Measurements from ENCODE around the gene BCAR3.

BCAR3 gene

DNA sequence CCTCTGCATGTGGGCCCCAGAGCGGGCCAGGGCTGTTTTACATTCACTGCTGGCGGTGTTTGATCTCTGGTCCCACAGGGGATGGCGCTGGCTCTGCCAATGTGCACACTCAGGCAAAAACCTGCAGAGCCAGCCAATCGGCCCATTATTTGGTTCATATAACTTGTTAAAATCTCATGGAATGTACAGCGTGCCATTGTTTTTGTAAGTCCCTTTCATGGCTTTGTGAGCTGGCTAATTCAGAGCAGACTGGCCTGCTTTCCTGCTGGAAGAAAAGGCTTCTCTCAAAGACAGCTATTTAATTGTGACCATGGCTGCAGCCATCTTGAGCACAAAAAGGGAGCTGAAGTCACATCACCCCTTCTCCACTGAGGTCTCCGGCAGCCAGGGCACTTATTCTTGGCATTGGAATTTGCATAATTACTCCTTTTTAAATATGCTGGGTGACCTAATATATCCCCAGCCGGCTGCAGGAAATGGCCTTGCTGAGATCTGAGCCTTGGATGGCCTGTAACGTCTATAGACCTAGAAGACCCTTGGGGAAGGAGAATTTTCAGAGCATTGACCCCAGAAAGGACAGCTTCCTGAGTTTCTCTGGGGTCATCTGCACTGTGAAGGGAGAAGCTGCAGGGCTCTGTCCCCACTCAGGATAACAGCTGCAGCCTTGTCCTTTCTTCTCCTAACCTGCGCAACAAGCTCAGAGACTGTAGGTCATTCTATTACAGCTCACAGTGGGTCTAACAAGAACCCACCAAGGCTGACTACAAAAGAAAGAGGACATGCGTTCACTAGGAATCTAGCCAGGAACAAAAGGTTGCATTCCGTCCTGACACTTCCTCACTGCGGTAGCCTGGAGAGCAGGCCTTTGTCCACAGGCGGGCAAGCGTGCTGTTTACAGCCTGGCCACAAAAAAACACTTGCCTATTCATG is 45.8 kb downstream of the BCAR3 start:
- no peak for FAIRE-seq

- FAIRE-seq, result no peak
Measured at GRCh38 chr1:93633313-93633712, 48.3 kb downstream of the BCAR3 start.

DNA sequence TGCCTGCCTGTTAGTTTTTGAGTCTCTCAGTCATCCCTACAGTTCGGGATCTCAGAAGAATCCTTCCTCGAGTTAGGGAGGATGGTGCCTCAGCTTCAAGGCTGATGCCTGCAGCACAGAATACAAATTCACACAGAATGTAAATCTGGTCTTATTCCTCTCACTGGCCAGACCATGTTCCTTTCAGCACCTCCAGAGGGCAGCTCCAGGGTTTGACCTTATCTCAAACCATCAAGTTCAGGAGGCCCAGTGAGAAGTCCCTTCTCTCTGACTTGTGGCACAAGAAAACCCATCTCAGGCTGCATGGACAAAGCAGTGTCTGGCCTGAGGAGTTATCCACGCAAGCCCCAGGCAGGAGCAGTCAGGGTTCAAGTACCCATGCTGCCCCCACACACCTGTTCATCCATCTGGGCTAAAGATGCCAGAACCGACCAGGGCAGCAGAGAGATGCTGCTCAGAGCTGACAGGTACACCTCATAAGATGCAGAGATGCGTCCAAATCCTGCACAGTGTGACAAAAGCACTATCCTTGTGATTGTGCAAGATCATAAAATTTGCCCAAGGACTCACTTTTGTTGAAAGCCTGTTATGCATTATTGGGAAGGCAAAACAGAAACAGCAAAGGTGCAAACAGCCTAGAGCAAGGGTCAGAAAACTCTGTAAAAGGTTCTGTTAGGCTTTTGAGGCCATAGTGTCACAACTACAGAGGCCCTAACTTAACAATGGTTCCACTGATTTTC is 49.8 kb downstream of the BCAR3 start:
- FAIRE-seq, result no peak

DNA sequence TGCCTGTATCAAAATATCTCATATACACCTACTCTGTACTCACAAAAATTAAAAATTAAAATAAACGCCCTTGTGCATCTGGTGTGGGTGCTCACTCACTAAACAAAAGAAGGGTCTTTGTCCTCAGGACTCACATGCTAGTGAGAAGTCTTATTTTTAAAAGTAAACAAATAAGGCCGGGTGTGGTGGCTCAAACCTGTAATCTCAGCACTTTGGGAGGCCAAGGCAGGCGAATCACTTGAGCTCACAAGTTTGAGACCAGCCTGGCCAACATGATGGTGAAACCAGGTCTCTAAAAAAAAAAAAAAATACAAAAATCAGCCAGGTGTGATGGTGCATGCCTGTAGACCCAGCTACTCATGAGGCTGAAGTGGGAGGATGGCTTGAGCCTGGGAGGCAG is 51.5 kb downstream of the BCAR3 start:
- no peak for FAIRE-seq

- peak; percentile 94 for FAIRE-seq
Measured at GRCh38 chr1:93629101-93630059, 52.3 kb downstream of the BCAR3 start.

DNA sequence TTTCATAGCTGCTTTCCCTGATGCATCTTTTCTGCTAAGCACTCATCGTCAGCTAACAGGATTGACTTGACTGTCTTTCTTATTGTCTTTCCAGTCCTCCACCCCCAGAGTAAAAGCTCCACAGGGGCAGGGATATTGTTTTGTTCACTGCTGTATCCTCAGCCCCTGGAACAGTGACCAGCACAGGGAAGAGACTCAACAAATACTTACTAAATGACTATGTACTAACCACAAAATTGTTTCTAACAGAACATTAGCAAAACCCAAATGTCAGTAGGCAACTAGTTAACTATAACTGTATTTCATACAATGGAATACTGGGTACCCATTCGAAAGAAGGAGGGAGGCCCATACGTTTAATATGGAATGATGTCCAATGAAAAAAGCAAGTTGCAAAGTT is 53.0 kb downstream of the BCAR3 start:
- no peak for FAIRE-seq

DNA sequence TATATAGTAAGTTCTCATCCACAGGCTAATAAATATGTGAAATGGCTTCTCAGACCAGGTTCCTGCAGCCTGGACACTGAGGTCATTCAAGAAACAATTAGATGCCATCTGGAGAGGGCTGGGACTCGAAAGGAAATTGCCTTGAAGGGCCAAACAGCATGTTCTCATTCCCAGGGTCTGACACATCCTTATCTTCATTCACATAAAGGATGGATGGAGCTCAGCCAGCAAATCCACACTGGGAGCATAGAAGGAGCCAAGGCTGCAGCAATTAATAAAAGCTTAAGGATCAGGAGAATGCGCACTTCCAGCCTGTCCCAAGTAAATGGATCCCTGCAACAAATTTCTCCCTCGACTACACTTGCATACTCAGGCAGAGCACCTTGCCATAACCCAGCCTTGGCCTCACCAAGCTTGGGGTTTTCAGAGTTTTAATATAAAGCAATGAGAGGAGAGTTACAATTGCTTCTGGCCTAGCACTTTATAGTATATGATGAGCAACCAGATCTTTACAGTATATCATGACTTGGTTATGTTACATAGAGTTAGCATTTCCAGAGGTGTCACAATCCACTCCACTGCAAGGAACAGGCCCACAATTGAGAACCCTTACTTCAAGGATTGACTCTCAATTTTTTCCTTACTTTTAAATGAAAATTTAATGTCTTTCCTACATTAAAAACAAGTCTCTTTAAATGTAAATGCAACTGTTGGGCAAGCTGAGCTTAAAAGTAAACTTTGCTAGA is 55.9 kb downstream of the BCAR3 start:
- FAIRE-seq, result no peak

GRCh38 chr1:93623875-93624274 is 57.8 kb downstream of the BCAR3 start:
- FAIRE-seq, result no peak

GRCh38 chr1:93623436-93623835 is 58.2 kb downstream of the BCAR3 start:
- no peak for FAIRE-seq

DNA sequence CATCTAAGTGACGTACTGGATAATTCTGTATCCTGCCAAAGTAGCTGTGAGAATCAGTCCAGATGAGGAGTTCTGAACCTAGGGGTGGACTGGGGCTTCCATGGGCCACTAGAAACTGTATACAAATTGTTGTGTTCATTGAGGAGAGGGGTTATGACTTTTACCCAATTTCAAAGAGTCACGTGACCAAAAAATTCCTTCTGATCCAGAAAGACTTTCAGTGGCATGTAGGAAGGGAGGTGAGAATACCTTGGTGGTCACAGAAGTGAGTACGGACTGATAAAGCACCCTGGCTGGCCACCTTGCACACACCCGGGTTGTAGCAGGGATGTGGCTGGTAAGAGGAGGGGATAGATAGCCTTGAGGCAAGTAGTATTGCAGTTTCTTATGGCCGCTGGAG is 60.4 kb downstream of the BCAR3 start:
- FAIRE-seq, result no peak

DNA sequence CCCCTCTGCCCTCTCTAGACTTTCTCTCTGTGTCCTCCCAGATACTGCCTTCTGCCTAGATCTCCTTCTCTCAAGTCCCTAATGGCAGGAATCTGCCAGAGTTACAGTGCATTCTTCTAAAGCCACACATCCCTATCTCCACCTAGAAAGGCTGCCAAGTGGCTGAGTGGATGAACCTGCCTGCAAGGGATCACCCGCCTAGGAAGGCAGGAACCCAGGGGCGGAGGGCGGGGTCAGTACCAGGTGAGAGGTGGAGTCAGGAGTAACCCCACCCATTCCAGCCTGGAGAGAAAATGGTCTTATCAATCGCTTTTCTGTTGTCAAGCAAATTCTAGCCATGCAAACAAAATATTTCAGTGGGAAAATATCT is 60.8 kb downstream of the BCAR3 start:
- no peak for FAIRE-seq

GRCh38 chr1:93620172-93620840 is 61.3 kb downstream of the BCAR3 start:
- no peak for FAIRE-seq

DNA sequence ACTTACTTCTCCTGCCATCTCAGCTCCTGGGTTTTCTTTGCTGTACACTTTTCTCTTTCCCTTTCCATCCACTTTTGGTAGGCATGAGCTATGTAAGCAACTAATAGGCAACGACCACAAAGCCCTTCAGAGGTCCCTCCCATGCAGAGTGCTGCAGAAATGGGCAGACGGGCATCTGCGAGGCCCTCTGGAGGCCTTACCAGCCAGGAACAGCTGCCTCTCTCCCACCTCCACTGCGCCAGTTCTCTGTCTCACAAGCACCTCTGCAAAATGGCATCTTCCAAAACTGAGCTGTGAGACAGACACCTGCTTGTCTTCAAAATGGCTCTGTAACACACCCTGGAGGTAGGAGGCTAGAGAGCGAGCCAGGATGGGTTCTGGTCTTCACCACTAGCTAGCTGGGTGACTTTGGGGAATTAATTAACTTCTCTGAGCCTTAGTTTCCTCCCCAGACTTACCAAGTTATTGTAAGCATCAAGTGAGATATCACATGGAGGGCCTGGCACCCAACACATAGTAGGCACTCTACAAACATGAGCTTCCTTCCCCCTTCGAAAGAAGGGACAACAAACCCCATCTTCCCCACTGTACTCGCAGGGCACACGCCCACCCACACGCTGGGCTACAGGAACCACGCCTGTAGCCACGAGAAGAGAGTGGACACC is 62.0 kb downstream of the BCAR3 start:
- FAIRE-seq, result no peak

DNA sequence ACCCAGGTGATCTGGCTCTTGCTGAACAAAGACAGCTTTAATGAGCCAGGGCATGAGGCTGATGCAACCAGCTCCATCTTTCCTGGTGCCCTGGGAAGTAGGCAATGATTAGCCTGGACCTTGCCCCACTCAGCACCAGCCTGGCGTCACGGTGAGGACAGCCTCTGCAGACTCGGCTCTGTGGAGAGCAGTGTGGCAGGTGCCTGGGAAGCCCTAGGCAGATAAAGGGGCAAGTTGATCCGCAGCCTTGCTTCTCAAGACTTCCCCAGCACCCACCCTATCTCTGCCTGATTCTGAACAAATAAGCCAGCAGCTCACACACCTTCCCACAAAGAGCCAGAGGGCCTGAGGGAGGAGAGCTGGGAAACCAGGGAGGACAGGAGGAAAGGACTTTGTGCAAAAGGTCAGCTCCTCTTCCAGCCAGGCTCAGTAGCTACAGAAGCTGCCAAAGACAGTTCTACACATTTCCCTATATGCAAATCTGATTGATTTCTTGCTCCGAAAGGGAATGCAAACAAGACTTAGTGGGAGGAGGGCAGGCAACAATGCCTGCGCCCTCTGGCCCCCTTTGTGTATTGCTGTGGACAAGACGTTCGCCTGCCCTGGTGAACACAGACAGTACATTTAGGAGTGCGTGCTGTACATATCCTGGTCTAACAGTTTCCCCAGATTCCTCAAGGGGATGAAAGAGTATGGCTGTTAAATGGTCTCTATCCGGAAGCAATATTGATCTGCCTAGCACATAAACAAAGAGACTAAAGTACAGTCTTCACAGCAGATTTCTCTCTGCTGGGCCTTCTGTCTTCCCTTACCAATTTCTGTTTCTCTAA is 63.8 kb downstream of the BCAR3 start:
- FAIRE-seq, result no peak

- FAIRE-seq, result no peak
Measured at GRCh38 chr1:93616996-93617669, 64.5 kb downstream of the BCAR3 start.

GRCh38 chr1:93616221-93616995 is 65.2 kb downstream of the BCAR3 start:
- FAIRE-seq, result no peak

- no peak for FAIRE-seq
Measured at GRCh38 chr1:93615582-93616150, 66.0 kb downstream of the BCAR3 start.

GRCh38 chr1:93614986-93615581 is 66.6 kb downstream of the BCAR3 start:
- FAIRE-seq, result no peak

Measured in colon (tissue), 2 donors.